GM23248 (cell line): Measurements from ENCODE around the gene ONECUT3. TPM values are rescaled to one million over a fixed set of nuclear protein-coding genes. Genes with fewer than 3 reads are reported as not detected.

Experiments
- DNase-seq: peaks from one replicate; pipeline ENCODE4 v3.0.0-alpha.2; 2015
- H2AFZ ChIP-seq: fragments of 200-600 bp; sonication (generic); 2 replicates; pipeline ENCODE4 v1.6.1; 2016; ENCODE audit warnings: antibody characterized with exemption
- H3F3A ChIP-seq: fragments of 200-600 bp; sonication (generic); 2 replicates; pipeline ENCODE4 v1.6.1; 2016; ENCODE audit warnings: mild to moderate bottlenecking, antibody characterized with exemption, mixed run types; ENCODE audit not compliant: insufficient read depth
- H3K27ac ChIP-seq: fragments of 200-600 bp; sonication (generic); 2 replicates; pipeline ENCODE4 v1.5.1; 2016; ENCODE audit warnings: mild to moderate bottlenecking
- H3K27me3 ChIP-seq: fragments of 200-600 bp; sonication (generic); replicated peaks from 2 replicates; pipeline ENCODE4 v1.6.1; 2016; ENCODE audit warnings: mild to moderate bottlenecking; ENCODE audit not compliant: insufficient read depth
- H3K36me3 ChIP-seq: fragments of 200-600 bp; sonication (generic); 2 replicates; pipeline ENCODE4 v1.6.1; 2016; ENCODE audit warnings: low read depth, mild to moderate bottlenecking
- H3K4me1 ChIP-seq: fragments of 200-600 bp; sonication (generic); 2 replicates; pipeline ENCODE4 v1.6.1; 2016; ENCODE audit warnings: mild to moderate bottlenecking; ENCODE audit not compliant: insufficient read depth
- H3K4me2 ChIP-seq: fragments of 200-600 bp; sonication (generic); one replicate; pipeline ENCODE4 v1.6.1; 2016; ENCODE audit warnings: mild to moderate bottlenecking; ENCODE audit not compliant: unreplicated experiment
- H3K4me3 ChIP-seq: fragments of 200-600 bp; sonication (generic); 2 replicates; pipeline ENCODE4 v1.5.1; 2016; ENCODE audit warnings: mild to moderate bottlenecking
- H3K79me2 ChIP-seq: fragments of 200-600 bp; sonication (generic); 2 replicates; pipeline ENCODE4 v1.6.1; 2016; ENCODE audit warnings: mild to moderate bottlenecking; ENCODE audit not compliant: insufficient read depth
- H3K9ac ChIP-seq: fragments of 200-600 bp; sonication (generic); 2 replicates; pipeline ENCODE4 v1.6.1; 2016; ENCODE audit warnings: mild to moderate bottlenecking
- H3K9me2 ChIP-seq: fragments of 200-600 bp; sonication (generic); 2 replicates; pipeline ENCODE4 v1.6.1; 2016; ENCODE audit warnings: mixed run types, mild to moderate bottlenecking, moderate library complexity; ENCODE audit not compliant: insufficient read depth
- H3K9me3 ChIP-seq: fragments of 200-600 bp; sonication (generic); one replicate; pipeline ENCODE4 v1.6.1; 2017; ENCODE audit warnings: low read depth
- H4K20me1 ChIP-seq: fragments of 200-600 bp; sonication (generic); 2 replicates; pipeline ENCODE4 v1.6.0; 2016; ENCODE audit not compliant: insufficient read depth
- EZH2 ChIP-seq: fragments of 200-600 bp; sonication (generic); IDR thresholded peaks from 2 replicates; pipeline ENCODE4 v1.6.1; 2018; ENCODE audit warnings: antibody characterized with exemption, mild to moderate bottlenecking; ENCODE audit not compliant: insufficient read depth, poor library complexity, severe bottlenecking
- EZH2phosphoT487 ChIP-seq: fragments of 200-600 bp; sonication (generic); IDR thresholded peaks from 2 replicates; pipeline ENCODE4 v1.6.1; 2018; ENCODE audit warnings: antibody characterized with exemption, moderate library complexity, mild to moderate bottlenecking, low read depth; ENCODE audit not compliant: insufficient read depth
- WGBS, 2 experiments: methylation state at CpG; one replicate each; pipeline ENCODE4 v1.1.6; 2015 to 2017; ENCODE audit warnings: low lambda C conversion rate in 2 of 2, low coverage in 1 of 2; ENCODE audit errors: missing lambda C conversion rate in 2 of 2; 5-methylcytosine and 5-hydroxymethylcytosine counted together
- in situ Hi-C: fragments of 300-500 bp; cut with MboI; formaldehyde crosslinking; loops from 2 replicates; pipeline ENCODE4 v1.15.0; 2020
- polyA plus RNA-seq: library from polyadenylated mRNA; unstranded; fragments of >200 nt; fragmentation: Nextera tagmentation; extraction: Ambion mirVana; gene quantifications from 2 replicates; pipeline ENCODE4 v1.2.1, GENCODE V29; 2016
- total RNA-seq: library from RNA; depleted of rRNA; stranded (reverse); fragments of >200 nt; shearing (Covaris generic); gene quantifications from 2 replicates; pipeline ENCODE4 v1.2.3, GENCODE V29; 2014

ONECUT3 gene
- total and polyA plus RNA-seq, 2 experiments from 2014 or later = not detected

GRCh38 chr19:1816530-1817298 is 63.4 kb downstream of the ONECUT3 start:
- Histone ChIP-seq H4K20me1 (no peaks in the 10 kb centered on the region), H3K9ac (no peak overlapping the region), H3K4me3 (no peak overlapping the region), H3F3A (no peaks in the 10 kb centered on the region), H3K4me2 (no peak overlapping the region), H3K4me1 (peaks cover under 1% of the 10 kb centered on the region; the same call in 1 of the 2 replicates), H3K9me2 (no peaks in the 10 kb centered on the region), H3K79me2 (no peaks in the 10 kb centered on the region), H3K36me3 (peaks cover 6% of the 10 kb centered on the region; the same call in 1 of the 2 replicates), H3K27me3 (no peaks in the 10 kb centered on the region), H2AFZ (no peak overlapping the region), H3K27ac (no peak overlapping the region), H3K9me3 (no peaks in the 10 kb centered on the region)
- no peak for DNase-seq
- in situ Hi-C loops = no loop called here
- 89 to 92% methylated on average over 22 to 34 of the region's 36 CpGs for WGBS, 2 experiments
- TF ChIP-seq EZH2phosphoT487 = no peak
- no peak for TF ChIP-seq EZH2

GRCh38 chr19:1817553-1818179 is 64.4 kb downstream of the ONECUT3 start:
- H3K9me2 ChIP-seq = no peaks in the 10 kb centered on the region
- no peak for TF ChIP-seq EZH2
- TF ChIP-seq EZH2phosphoT487 = no peak
- DNase-seq = no peak
- no peaks in the 10 kb centered on the region for H4K20me1 ChIP-seq
- WGBS, 2 experiments = 91 to 92% methylated on average over 19 to 23 of the region's 25 CpGs
- no peak overlapping the region for H3K4me2 ChIP-seq
- no peaks in the 10 kb centered on the region for H3K4me1 ChIP-seq
- no peaks in the 10 kb centered on the region for H3K9me3 ChIP-seq
- no peaks in the 10 kb centered on the region for H3K27me3 ChIP-seq
- peaks cover 6% of the 10 kb centered on the region; the same call in 1 of the 2 replicates for H3K36me3 ChIP-seq
- H3K79me2 ChIP-seq = no peaks in the 10 kb centered on the region
- in situ Hi-C loops = no loop called here
- no peak overlapping the region for H3K27ac ChIP-seq
- H3K9ac ChIP-seq = no peak overlapping the region
- H3F3A ChIP-seq = no peaks in the 10 kb centered on the region
- no peak overlapping the region for H3K4me3 ChIP-seq
- H2AFZ ChIP-seq = no peak overlapping the region

GRCh38 chr19:1818549-1819195 is 65.4 kb downstream of the ONECUT3 start:
- Histone ChIP-seq H3K27me3 (no peaks in the 10 kb centered on the region), H4K20me1 (no peaks in the 10 kb centered on the region), H3K9me2 (no peaks in the 10 kb centered on the region), H3K4me1 (no peaks in the 10 kb centered on the region), H3K4me2 (no peak overlapping the region), H3K79me2 (no peaks in the 10 kb centered on the region), H3K9me3 (no peaks in the 10 kb centered on the region), H3K9ac (no peak overlapping the region), H3K27ac (no peak overlapping the region), H2AFZ (no peak overlapping the region), H3K36me3 (peaks cover 6% of the 10 kb centered on the region; the same call in 1 of the 2 replicates), H3F3A (no peaks in the 10 kb centered on the region), H3K4me3 (no peak overlapping the region)
- in situ Hi-C loops = no loop called here
- TF ChIP-seq EZH2 (no peak), EZH2phosphoT487 (no peak)
- WGBS, 2 experiments = 91 to 95% methylated on average over 21 to 32 of the region's 33 CpGs
- no peak for DNase-seq
